ENCODE results near the gene PTBP3.

GRCh38 chr9:112308588-112308987 lies 24.8 kb downstream of the PTBP3 start:
- TF ChIP-seq CTCF (conservative IDR thresholded peaks at IDR 0.05 in 1 of 2, IDR thresholded peaks at IDR 0.05 in 1 of 2; ENCODE audit: low read depth in 1 of 2, low read length in 2 of 2) (no peak), EZH2 (IDR thresholded peaks at IDR 0.05; ENCODE audit: low read length, missing control alignments) (no peak)

Data from fibroblast of lung (primary cell).